ENCODE data around the gene MDK.

Gene MDK

DNA sequence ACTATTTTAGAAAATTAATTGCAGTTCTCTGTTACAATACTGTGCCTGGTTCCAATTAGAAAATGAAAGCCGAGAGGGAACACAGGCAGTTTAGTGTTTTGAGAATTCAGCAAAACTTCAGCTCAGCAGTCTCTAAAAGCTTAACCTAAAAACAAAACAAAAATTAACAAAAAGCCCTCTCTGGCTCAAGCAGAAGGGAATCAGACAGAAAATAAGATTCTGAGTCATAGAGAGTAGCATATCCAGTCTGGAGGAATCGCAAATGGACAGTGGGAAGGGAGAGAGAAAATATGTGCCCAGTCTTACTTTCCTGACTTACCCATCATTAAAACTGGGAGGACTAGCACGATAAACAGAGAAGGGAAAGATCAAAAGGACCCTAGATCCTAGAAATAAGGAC lies 48.2 kb downstream of the MDK start:
- Histone ChIP-seq H3K27me3 (ENCODE audit: control insufficient read depth in 5 of 5, insufficient read depth in 4 of 5, low read length in 5 of 5) (no peaks in the 10 kb centered on the region), H3K9me3 (ENCODE audit: control insufficient read depth in 5 of 5, low read length in 5 of 5) (no peaks in the 10 kb centered on the region), H3K36me3 (ENCODE audit: control insufficient read depth in 5 of 5, insufficient read depth in 5 of 5, low read length in 5 of 5) (peaks cover 11 to 59% (median 38%) of the 10 kb centered on the region in 5 donors), H3K27ac (ENCODE audit: low read depth, low read length) (no peak overlapping the region), H3K4me1 (ENCODE audit: control insufficient read depth in 5 of 5, insufficient read depth in 5 of 5, low read length in 5 of 5) (peaks cover 0 to 18% (median 12%) of the 10 kb centered on the region in 5 donors), H3K4me3 (ENCODE audit: low read depth in 1 of 5, low read length in 5 of 5) (no peak overlapping the region), H3K9ac (ENCODE audit: low read length in 5 of 5) (peak overlapping the region in 1 of 5 donors; percentile 15)

GRCh38 chr11:46431211-46431610 lies 49.7 kb downstream of the MDK start:
- Histone ChIP-seq H3K36me3 (ENCODE audit: control insufficient read depth in 5 of 5, insufficient read depth in 5 of 5, low read length in 5 of 5) (peaks cover 11 to 58% (median 36%) of the 10 kb centered on the region in 5 donors), H3K4me1 (ENCODE audit: control insufficient read depth in 5 of 5, insufficient read depth in 5 of 5, low read length in 5 of 5) (peaks cover 0 to 18% (median 16%) of the 10 kb centered on the region in 5 donors), H3K27ac (ENCODE audit: low read depth, low read length) (no peak overlapping the region)

More at GRCh38 chr11:46431211-46431610, 49.7 kb downstream of the MDK start:
- Histone ChIP-seq H3K27me3 (ENCODE audit: control insufficient read depth in 5 of 5, insufficient read depth in 4 of 5, low read length in 5 of 5) (no peaks in the 10 kb centered on the region), H3K9ac (ENCODE audit: low read length in 5 of 5) (no peak overlapping the region), H3K9me3 (ENCODE audit: control insufficient read depth in 5 of 5, low read length in 5 of 5) (no peaks in the 10 kb centered on the region), H3K4me3 (ENCODE audit: low read depth in 1 of 5, low read length in 5 of 5) (no peak overlapping the region)
